Nephron progenitor cell (in vitro differentiated cells): ENCODE measurements around the gene ZMYM5.
A peak's percentile ranks its signal among the peaks of the same experiment; 100 is the strongest.
"Not testable (repeated sequence)": the region's sequence is repeated elsewhere in the genome, so short reads cannot be mapped to it uniquely, and the experiment has no call there.

Experiments used
- DNase-seq: peaks from one replicate; pipeline ENCODE4 v3.0.0; 2021
- H3K27ac Mint-ChIP-seq: 2 replicates; pipeline ENCODE4 v1.8.0; 2021; ENCODE audit warnings: mild to moderate bottlenecking, moderate library complexity, mixed read lengths
- H3K27me3 Mint-ChIP-seq: 2 replicates; pipeline ENCODE4 v1.8.0; 2021; ENCODE audit warnings: mild to moderate bottlenecking, low read depth, mixed read lengths; ENCODE audit not compliant: poor library complexity
- H3K36me3 Mint-ChIP-seq: 2 replicates; pipeline ENCODE4 v1.8.0; 2021; ENCODE audit warnings: low read depth, mixed read lengths
- H3K4me1 Mint-ChIP-seq: 2 replicates; pipeline ENCODE4 v1.8.0; 2021; ENCODE audit warnings: mixed read lengths
- H3K4me3 Mint-ChIP-seq: 2 replicates; pipeline ENCODE4 v1.8.0; 2021; ENCODE audit warnings: mild to moderate bottlenecking, moderate library complexity, mixed read lengths
- H3K9me3 Mint-ChIP-seq: 2 replicates; pipeline ENCODE4 v1.8.0; 2021; ENCODE audit warnings: mild to moderate bottlenecking, moderate library complexity, mixed read lengths
- TF ChIP-seq, protein P1 (sequence below): fragments of 200-600 bp; sonication (generic); IDR thresholded peaks from 2 replicates; pipeline ENCODE4 v1.5.0; 2021; ENCODE audit warnings: antibody characterized with exemption

ZMYM5 gene

GRCh38 chr13:19836472-19836871, 27.0 kb downstream of the ZMYM5 start:
- Mint-ChIP-seq H3K27ac (no peak overlapping the region), H3K9me3 (no peaks in the 10 kb centered on the region)
- DNase-seq = no peak

DNA sequence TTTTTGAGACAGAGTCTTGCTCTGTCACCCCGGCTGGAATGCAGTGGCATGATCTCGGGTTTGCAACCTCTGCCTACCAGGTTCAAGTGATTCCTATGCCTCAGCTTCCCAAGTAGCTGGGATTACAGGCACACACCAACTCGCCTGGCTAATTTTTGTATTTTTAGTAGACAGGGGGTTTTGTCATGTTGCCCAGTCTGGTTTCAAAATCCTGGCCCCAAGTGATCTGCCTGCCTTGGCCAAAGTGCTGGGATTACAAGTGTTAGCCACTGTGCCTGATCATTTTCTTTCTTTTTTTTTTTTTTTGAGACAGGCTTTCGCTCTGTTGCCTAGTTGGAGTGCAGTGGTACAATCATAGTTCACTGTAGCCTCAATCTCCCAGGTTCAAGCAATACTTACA, 28.7 kb downstream of the ZMYM5 start:
- TF ChIP-seq, protein P1, sequence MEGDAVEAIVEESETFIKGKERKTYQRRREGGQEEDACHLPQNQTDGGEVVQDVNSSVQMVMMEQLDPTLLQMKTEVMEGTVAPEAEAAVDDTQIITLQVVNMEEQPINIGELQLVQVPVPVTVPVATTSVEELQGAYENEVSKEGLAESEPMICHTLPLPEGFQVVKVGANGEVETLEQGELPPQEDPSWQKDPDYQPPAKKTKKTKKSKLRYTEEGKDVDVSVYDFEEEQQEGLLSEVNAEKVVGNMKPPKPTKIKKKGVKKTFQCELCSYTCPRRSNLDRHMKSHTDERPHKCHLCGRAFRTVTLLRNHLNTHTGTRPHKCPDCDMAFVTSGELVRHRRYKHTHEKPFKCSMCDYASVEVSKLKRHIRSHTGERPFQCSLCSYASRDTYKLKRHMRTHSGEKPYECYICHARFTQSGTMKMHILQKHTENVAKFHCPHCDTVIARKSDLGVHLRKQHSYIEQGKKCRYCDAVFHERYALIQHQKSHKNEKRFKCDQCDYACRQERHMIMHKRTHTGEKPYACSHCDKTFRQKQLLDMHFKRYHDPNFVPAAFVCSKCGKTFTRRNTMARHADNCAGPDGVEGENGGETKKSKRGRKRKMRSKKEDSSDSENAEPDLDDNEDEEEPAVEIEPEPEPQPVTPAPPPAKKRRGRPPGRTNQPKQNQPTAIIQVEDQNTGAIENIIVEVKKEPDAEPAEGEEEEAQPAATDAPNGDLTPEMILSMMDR = no peak
- no peak for DNase-seq
- peaks cover 74% of the 10 kb centered on the region for H3K36me3 Mint-ChIP-seq
- no peaks in the 10 kb centered on the region for H3K27me3 Mint-ChIP-seq
- peak overlapping the region; percentile 21 for H3K27ac Mint-ChIP-seq
- H3K9me3 Mint-ChIP-seq = no peaks in the 10 kb centered on the region
- H3K4me1 Mint-ChIP-seq = no peaks in the 10 kb centered on the region
- no peak overlapping the region for H3K4me3 Mint-ChIP-seq

More at GRCh38 chr13:19836472-19836871, 27.0 kb downstream of the ZMYM5 start:
- H3K4me3 Mint-ChIP-seq = no peak overlapping the region
- TF ChIP-seq, protein P1 = no peak
- H3K27me3 Mint-ChIP-seq = no peaks in the 10 kb centered on the region
- H3K4me1 Mint-ChIP-seq = no peaks in the 10 kb centered on the region
- peaks cover 70% of the 10 kb centered on the region for H3K36me3 Mint-ChIP-seq

DNA sequence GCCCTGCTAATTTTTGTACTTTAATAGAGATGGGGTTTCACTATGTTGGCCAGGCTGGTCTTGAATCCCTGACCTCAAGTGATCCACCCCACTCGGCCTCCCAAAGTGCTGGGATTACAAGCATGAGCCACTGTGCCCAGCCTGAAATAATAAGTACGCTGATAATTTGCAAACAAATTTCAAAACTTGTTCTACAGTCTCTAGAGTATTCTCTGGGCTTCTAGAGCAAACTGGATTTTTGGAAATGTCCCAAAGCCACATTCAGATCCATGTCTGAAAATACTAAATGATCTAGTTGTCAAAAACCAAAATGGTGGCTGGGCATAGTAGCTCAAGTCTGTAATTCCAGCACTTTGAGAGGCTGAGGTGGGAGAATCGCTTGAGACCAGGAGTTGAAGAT, 40.8 kb downstream of the ZMYM5 start:
- Mint-ChIP-seq H3K27ac (no peak overlapping the region), H3K36me3 (peaks cover 75% of the 10 kb centered on the region), H3K4me3 (no peak overlapping the region), H3K27me3 (no peaks in the 10 kb centered on the region), H3K4me1 (no peaks in the 10 kb centered on the region), H3K9me3 (no peaks in the 10 kb centered on the region)
- TF ChIP-seq, protein P1 = no peak
- DNase-seq = no peak

- Mint-ChIP-seq H3K36me3 (peaks cover 54% of the 10 kb centered on the region), H3K4me3 (no peak overlapping the region), H3K27me3 (no peaks in the 10 kb centered on the region), H3K4me1 (no peaks in the 10 kb centered on the region), H3K9me3 (no peaks in the 10 kb centered on the region), H3K27ac (no peak overlapping the region)
- TF ChIP-seq, protein P1 = peak; percentile 76
- peak; percentile 79 for DNase-seq
Observed at GRCh38 chr13:19818223-19818842, 45.1 kb downstream of the ZMYM5 start.

GRCh38 chr13:19817510-19818158, 45.8 kb downstream of the ZMYM5 start:
- TF ChIP-seq, protein P1 = no peak
- H3K4me1 Mint-ChIP-seq = no peaks in the 10 kb centered on the region
- peaks cover under 1% of the 10 kb centered on the region for H3K9me3 Mint-ChIP-seq
- no peak overlapping the region for H3K27ac Mint-ChIP-seq
- H3K4me3 Mint-ChIP-seq = no peak overlapping the region
- no peak for DNase-seq
- H3K27me3 Mint-ChIP-seq = no peaks in the 10 kb centered on the region
- H3K36me3 Mint-ChIP-seq = peaks cover 50% of the 10 kb centered on the region

DNA sequence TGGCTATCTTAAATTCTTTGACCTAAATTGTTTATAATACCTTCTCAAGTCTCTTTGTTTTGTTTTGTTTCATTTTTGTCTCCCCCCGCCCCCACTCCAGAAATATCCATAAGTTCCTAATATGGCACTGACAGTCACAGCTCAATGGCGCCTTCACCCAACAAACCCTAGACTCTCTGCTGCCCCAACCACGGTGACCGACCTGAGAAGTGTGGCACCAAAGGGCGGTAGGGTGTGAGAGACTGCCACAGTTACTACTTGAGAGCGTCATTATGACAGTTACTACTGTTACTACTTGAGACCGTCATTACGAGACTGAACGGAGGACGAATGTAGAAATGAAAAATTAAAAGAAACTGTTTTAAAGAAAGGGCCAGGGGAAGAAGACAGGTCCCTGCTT, 46.3 kb downstream of the ZMYM5 start:
- Mint-ChIP-seq H3K27ac (peak overlapping the region; percentile 41), H3K4me3 (no peak overlapping the region), H3K4me1 (no peaks in the 10 kb centered on the region), H3K27me3 (no peaks in the 10 kb centered on the region), H3K9me3 (peaks cover 4% of the 10 kb centered on the region), H3K36me3 (peaks cover 52% of the 10 kb centered on the region)
- no peak for DNase-seq
- TF ChIP-seq, protein P1 = no peak

DNA sequence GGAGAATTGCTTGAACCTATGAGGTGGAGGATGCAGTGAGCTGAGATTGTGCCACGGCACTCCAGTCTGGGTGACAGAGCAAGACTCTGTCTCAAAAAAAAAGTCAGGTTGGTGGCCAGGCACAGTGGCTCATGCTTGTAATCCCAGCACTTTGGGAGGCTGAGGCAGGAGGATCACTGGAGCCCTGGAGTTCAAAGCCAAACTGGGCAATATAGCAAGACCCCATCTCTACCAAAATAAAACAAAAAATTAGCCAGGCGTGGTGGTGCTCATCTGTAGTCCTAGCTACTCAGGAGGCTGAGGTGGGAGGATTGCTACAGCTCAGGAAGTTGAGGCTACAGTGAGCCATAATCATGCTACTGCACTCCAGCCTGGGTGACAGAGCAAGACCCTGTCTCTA, 47.6 kb downstream of the ZMYM5 start:
- not testable (repeated sequence) for H3K9me3 Mint-ChIP-seq, H3K4me3 Mint-ChIP-seq, DNase-seq, H3K27me3 Mint-ChIP-seq, H3K4me1 Mint-ChIP-seq, H3K27ac Mint-ChIP-seq
- peaks cover 48% of the 10 kb centered on the region for H3K36me3 Mint-ChIP-seq
